ENCODE data around the gene SPAG16.

DNA sequence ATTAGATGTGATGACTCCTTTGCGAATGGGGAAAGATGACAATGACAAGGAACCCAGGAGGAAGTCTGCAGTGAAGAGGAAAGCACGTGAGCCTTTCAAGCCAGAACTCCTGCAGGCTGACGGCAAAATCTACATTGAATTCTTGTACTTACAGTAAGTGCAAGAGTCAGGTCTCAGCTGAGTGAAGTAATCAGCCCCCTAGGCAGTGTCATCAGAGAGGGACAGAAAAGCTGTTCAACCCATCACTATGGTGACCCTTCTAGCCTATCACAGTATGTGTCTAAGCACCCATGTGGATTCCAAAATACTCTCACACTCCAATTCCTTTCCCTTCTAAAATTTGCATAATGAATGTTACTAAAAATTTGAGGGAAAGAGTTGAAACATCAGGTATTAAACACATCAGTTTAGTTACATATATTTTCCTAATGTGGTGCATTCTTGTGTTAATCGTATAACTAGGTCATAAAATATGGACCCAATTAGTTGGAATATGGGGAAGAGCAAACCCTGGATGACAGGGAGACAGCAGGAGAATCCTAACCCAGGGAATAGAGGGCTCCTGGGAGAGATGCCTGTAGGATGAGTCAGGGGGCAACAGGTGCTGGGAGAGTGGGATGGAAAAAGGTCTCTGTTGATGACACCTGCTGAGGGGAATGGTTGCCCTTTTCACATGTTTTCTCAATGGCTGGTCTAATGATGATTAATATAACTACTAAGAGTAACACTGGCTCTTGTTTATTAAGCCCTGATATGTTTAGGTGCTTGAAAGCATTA is 1166.0 kb downstream of the SPAG16 start:
- TF ChIP-seq, protein P1, sequence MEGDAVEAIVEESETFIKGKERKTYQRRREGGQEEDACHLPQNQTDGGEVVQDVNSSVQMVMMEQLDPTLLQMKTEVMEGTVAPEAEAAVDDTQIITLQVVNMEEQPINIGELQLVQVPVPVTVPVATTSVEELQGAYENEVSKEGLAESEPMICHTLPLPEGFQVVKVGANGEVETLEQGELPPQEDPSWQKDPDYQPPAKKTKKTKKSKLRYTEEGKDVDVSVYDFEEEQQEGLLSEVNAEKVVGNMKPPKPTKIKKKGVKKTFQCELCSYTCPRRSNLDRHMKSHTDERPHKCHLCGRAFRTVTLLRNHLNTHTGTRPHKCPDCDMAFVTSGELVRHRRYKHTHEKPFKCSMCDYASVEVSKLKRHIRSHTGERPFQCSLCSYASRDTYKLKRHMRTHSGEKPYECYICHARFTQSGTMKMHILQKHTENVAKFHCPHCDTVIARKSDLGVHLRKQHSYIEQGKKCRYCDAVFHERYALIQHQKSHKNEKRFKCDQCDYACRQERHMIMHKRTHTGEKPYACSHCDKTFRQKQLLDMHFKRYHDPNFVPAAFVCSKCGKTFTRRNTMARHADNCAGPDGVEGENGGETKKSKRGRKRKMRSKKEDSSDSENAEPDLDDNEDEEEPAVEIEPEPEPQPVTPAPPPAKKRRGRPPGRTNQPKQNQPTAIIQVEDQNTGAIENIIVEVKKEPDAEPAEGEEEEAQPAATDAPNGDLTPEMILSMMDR (conservative IDR thresholded peaks at IDR 0.05) = no peak
- no peak for TF ChIP-seq EZH2 (IDR thresholded peaks at IDR 0.05; ENCODE audit: low read depth)

All from PC-9 (cell line).